ENCODE data around the gene SEPTIN5.

Gene SEPTIN5

DNA sequence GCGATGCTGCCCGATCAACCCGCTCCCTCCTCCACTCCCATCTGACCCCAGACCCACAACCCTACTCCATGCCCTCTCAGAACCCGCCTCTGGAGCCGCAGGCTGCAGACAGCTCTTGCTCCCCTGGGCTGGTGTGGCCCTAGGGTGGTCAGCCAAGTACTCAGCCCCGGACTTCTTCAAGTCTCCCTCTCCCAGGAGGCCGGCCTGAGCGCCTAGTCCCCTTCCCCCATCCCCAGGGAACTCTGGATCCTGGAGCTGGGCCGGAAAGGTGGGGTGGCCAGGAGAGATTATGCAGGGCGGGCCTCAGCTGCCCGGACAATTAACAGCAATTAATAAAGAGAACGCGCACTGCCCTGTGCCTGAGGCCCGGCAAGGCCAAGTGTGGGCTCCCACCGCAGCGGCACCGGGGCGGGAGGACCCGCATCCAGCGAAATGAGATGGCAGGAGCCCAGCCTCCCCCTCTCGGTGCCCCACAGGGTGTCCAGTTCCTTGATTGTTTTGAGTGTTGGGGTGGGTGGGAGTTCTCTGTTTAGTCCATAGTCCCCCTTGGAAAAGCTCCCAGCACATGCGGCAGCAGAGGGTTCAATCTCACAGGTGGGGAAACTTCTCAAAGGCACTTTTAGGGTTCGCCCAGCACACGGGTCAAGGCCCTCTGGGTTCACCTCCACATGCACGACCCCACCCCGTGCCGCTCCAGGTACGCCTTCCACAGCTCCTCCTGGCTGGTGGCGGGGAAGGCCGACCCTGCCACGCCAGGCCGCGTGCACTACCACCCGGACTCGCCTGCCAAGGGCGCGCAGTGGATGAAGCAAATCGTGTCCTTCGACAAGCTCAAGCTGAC, 49.4 kb downstream of the SEPTIN5 start:
- DNase-seq: no peak

DNA sequence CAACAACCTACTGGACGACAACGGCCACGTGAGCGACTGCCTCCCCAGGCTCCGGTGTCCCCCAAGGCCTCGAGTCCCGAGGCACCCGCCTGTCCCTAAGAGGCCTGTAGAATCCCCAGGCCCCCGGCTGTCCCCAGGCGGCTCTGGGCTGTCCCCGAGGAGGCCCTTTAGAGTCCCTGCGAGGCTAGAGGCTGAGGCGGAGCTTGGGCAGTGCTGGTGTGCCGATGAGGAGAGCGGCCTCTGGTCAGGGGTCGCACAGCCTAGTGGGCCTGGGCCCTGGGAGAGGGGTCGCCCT, 49.9 kb downstream of the SEPTIN5 start:
- DNase-seq: no peak

DNA sequence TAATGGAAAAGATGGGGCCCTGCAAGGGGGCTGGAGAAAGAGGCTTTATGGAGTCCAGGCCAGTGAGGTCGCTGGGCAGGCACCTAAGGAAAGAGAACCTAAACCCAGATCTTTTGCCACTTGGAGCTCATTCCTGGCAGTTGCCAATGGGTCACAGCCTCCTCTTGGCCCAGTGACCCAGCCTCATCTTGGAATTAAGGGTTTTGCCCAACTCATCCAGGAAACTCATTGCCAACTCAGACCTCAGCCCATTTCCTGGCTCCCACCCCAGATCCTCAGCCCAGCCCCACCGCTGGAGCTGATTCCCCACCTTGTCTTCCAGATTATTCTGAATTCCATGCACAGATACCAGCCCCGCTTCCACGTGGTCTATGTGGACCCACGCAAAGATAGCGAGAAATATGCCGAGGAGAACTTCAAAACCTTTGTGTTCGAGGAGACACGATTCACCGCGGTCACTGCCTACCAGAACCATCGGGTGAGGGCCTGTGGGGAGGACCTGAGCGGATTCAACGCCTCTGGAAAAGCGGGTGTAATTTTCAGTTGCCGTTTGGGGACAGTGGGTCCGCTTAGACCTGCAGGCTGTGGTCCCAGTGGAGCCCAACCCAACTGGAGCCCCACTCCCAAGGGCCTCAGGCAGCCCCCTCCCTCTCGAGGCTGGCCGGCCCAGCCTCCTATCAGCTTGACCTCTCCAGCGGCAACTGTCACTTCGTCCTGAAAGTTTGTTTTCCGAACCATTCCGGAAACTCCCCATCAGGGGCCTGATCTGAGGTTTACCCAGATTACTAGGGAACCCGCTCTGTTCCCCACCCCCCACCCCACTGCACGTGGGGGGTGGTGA, 50.6 kb downstream of the SEPTIN5 start:
- DNase-seq: no peak

DNA sequence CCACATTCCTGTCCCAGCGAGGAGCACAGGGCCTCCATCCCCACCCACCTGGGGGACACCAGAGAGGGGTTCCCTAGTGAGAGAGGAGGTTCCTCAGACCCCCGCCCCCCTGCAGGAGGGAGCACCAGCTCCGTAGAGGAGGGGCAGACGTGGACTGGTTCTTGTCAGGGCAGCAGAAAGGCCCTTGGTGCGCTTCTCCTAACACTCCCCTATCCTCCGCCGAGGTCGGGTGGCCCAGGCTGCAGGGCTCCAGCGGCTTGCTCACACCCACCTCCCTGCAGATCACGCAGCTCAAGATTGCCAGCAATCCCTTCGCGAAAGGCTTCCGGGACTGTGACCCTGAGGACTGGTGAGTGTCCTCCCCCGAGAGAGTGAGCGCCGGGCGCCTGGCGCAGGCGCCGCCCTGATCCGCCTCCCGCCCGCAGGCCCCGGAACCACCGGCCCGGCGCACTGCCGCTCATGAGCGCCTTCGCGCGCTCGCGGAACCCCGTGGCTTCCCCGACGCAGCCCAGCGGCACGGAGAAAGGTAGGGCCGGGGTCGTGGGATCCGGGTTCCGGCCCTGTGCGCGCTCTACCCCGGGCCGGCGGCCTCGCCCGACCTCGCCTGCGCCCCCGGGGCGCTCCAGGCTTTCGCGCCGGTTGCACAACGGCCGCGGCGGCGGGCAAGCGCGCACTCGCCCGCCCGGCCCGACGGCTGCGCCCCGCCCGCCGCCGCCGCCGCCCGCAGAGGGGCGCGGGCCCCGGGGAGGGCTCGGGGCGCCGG, 51.4 kb downstream of the SEPTIN5 start:
- no peak for DNase-seq

DNA sequence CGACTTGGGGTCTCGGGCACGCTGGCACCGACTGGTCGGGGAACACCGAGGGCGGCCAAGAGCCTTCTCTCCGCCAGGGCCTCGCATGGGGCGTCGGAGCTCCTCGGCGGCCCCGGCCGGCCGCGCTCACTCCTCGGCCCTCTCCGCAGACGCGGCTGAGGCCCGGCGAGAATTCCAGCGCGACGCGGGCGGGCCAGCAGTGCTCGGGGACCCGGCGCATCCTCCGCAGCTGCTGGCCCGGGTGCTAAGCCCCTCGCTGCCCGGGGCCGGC, 51.9 kb downstream of the SEPTIN5 start:
- no peak for DNase-seq

DNA sequence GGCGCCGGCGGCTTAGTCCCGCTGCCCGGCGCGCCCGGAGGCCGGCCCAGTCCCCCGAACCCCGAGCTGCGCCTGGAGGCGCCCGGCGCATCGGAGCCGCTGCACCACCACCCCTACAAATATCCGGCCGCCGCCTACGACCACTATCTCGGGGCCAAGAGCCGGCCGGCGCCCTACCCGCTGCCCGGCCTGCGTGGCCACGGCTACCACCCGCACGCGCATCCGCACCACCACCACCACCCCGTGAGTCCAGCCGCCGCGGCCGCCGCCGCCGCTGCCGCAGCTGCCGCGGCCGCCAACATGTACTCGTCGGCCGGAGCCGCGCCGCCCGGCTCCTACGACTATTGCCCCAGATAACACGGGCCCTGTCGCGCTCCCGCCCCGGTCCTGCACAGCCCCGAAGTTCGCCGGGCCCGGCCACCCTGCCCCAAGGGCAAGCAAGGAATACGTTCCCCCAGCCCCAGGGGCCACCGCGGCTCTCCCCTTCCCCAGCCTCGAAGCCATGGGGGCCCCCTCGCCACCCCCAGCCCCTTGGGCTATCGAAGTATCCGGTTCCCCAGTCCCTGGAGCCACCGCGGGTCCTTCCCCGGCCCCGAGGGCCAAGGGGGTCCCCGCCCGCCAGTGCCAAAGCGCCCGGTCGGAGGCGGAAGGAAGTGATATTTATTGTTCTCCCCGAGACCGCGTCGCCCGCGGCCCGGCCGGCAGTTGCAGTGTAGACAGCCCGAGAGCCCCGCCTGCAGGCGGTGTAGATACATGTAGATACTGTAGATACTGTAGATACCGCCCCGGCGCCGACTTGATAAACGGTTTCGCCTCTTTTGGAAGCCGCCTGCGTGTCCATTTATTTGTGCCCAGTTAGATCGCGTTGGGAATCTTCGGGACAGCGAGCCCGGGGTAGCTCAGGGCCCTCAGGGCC, 52.5 kb downstream of the SEPTIN5 start:
- no peak for DNase-seq

DNA sequence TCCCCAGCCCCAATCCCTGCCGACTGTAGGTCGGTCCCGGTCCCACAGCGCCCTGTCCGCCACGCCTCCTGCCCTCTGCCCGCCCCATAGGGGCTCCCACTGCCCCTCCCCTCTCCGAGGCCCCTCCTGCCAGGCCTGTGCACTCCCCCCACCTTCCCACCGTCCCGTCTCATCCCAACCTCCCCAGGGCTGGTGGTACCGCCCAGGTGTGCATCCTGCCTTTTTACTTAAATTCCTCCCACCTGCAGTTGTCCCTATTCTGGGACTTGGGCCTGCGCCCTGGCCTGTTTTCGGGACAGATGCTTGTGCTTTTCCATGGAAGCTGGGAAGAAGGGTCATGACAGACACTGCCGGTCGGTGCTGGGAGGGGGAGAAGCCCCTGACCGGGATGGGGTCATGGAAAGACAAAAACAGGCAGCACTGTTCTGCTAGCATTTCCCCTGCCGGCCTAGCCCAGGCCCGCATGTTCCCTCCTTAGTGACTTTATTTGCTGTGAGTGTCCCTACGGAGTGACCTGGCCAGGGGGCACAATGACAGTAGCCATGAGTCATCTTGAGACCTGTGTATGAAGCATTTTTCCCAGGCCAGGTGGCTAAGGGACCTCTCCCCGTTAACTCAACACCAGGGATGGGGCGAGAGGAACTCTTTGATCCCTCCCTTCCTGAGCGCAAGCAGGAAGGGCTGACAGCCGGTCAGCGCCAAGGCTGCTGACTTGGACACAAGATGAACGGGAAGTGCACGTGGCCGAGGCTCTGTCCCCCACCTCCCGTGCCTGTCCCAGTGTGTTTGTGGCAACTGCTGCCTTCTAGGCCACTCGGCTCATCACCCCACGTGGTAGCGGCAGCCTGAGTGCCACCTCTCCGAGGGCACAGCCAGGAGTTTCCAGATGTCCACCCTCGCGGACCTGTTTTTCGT, 53.4 kb downstream of the SEPTIN5 start:
- DNase-seq: no peak

DNA sequence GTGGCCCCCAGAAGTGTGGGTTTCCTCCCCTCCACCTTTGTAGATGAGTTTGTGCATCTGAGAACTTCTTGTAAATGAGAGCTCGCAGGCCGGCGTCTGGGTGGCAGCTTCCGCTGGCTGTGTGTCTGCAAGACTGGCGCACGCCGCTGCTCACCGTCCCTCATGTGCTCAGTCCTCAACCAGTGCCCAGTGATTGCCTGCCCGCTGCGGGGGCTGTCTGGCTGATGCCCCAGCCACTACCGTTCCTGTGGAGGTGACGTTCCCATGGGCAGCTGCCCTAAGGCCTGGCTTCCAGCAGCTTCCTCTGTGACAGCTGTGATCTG, 55.1 kb downstream of the SEPTIN5 start:
- no peak for DNase-seq

DNA sequence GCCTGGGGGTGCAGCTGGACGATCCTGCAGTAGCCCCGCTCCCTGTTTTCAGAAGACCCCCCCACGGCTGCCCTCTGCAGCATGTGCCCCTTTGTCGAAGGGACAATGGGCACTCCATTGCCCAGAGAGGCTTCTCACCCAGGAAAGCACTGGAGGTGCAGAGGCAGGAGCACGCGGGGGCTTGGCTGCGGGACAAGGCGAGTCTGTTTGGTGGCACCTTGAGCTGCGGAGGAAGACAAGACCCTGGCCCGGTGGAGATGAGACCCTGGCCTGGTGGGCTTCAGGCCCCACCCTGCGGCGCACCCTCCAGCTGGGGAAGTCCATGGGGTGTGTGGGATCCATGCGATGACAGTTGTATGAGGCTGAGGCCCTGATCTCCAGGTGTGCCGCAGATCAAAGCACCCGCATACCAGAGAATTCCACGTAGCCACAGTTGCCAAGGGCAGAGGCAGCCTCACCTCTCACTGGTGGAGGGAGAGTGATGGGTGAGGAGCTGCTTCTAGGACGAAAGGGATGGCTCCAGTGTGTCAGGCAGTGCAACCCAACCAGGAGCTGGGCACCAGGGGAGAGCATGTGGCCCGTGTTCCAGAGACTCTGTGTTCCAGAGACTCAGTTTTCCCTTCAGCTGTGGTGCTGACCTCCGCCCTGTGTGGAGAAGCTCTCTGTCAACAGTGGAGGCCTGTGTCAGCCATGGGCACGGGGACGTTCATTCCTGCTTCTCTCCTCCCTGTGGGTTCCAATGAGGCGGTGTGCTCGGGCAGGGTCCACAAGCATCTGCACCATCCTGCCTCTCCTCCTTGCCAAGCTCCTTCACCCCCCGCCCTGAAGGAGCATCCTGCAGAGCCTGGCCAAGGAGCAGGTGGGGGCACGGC, 56.3 kb downstream of the SEPTIN5 start:
- DNase-seq: no peak

DNA sequence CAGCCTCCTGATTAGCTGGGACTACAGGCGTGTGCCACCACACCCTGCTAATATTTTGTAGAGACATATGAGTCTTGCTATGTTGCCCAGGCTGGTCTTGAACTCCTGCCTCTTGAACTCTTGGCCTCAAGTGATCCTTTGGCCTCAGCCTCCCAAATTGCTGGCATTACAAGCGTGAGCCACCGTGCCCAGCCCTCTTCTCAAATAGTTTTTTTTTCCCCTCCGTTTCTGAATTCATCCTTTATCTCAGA, 58.0 kb downstream of the SEPTIN5 start:
- no peak for DNase-seq
